HG03280 (cell line): ENCODE results near the gene TRAF1.

Source experiments
- ATAC-seq: cut with Tn5 transposase; IDR thresholded peaks from one replicate; pipeline ENCODE4 v1.9.1; 2021; ENCODE audit warnings: mild to moderate bottlenecking, moderate library complexity; ENCODE audit not compliant: unreplicated experiment

TRAF1 gene

DNA sequence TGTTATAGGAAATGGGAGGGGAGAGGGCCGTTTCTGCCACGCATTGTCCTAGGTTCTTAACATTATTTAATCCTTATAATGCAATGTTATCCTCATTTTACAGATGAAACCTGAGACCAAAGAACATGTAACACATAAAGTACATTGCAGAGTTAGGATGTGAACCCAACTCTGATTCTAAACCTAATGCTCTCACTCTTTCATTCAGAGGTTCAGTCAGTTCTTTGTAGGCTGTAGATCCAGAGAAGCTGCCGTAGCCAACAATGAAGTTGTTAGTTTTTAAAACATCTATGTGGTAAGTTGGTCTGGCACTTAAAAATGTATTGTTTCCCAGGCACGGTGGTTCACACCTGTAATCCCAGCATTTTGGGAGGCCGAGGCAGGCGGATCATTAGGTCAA lies 73.4 kb downstream of the TRAF1 start:
- no peak for ATAC-seq
